ENCODE measurements around the gene KIF12.

- TF ChIP-seq EZH2phosphoT487 (IDR thresholded peaks at IDR 0.05; ENCODE audit: low read length), result no peak
- TF ChIP-seq EZH2 (optimal IDR thresholded peaks at IDR 0.05; ENCODE audit: low read depth, low read length), result no peak
- no peak for TF ChIP-seq CTCF (IDR thresholded peaks at IDR 0.05; ENCODE audit: low read length)
Measured at GRCh38 chr9:114069476-114070187, 29.5 kb downstream of the KIF12 start.
